Activated CD8-positive, alpha-beta memory T cell treated with anti-CD3 and anti-CD28 coated beads for 24 hours (primary cell): ENCODE data around the gene GPC3.
A peak's percentile ranks its signal among the peaks of the same experiment; 100 is the strongest.
"Not testable (repeated sequence)": the region's sequence is repeated elsewhere in the genome, so short reads cannot be mapped to it uniquely, and the experiment has no call there.

Experiments used
- DNase-seq: peaks from one replicate; pipeline ENCODE4 v3.0.0-alpha.2; 2020

Gene GPC3

GRCh38 chrX:133923113-133923512 is 62.3 kb downstream of the GPC3 start:
- no peak for DNase-seq

GRCh38 chrX:133922390-133922771 is 63.0 kb downstream of the GPC3 start:
- DNase-seq, result no peak

DNA sequence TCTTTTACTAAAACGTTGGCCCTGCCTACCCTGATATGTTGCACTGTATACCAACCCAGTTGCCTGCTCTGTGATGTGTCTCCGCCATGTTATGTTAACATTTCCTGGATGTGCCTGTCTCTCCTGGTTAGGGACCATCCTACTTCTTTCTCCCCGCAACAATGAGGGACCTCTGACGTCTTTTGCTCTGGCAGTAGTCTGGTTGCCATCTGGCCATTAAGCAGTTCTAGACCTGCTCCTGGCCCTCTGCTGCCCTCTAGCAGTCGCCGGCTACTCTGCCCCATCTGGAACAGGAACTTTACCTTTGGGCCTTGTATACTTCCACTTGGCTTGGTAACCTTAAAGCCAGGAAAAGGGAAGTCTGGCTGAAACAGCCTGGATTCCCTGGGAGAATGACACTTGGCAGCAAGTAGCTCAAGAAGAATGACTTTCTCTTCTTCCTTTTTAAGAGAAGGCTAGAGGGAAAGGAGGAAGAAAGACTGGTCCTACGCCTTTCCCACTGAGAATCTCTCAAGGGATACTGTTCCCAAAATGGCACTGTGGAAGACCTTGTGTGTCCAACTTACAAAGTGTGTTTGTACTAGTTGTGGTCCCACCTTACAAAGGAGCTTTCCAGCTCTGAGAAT is 63.5 kb downstream of the GPC3 start:
- DNase-seq, result peak; percentile 64

DNA sequence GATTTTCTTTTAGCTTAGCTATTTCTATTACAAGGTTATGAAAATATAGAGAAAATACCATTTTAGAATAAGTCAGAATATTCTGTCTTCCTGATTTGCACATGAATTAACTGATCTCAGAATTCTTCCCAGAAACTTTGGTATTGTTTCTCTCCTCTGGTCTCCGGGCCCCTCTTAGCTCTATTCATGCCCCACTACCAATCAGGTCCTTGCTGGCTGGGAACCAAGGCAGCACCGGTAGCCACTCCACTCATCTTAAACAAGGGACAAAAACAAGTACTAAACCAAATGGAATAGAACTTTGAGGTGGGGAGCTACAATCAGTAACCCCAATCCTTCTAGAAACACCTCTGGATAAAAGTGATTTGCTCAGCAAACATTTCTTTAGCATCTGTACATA is 64.3 kb downstream of the GPC3 start:
- DNase-seq, result no peak

DNA sequence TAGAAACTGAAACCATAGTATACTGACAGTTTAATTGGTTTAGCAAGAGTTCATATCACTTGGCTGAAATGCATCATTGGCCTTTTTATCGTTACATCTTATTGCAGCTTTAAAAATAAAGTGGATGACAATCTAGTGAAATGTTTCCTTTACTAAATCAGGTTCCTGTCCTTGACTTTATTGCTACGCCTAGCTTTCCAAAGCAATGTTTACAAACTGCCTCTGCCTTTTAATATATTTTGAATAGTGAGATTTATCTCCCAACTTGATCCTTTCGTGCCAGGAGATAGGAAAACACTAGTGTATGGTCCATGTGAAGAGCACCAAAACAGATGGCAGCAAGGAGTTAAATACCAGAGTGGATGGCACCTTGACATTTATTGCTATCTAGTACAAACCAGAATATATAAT is 67.0 kb downstream of the GPC3 start:
- no peak for DNase-seq

DNA sequence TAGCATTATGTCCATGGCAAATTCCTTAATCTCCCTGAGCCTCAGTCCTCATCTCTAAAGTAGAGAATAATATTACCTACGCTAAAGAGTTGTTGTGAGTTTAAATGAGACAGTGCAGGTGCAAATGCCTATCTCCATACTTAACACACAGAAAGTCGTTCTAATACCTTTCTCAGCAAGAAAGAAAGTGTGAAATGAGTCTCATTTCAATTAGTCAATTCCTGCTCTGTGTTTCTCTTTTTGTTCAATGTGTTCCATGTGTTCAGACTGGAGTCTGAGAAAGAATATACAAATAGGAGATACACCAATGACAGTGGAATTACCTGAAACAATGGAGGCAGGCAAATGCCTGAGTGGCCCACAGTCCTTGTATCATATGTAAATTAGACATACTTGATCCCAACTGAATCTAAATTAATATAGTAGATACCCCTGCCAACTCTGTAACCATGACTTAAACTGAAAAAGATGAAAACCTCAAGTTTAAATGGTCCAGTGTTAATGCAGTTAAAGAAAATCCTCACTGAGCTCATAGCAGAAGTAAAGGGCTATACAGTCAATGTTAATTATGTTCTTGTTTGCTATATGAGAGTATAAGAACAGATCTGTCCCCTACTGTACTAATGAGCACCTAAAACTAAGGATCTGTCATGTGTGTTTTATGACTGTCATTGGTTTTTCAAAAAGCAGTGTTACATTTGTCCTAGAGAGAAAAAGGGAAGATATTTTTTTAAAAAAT is 68.2 kb downstream of the GPC3 start:
- DNase-seq, result no peak

- no peak for DNase-seq
These were observed 71.6 kb downstream of the GPC3 start for GRCh38 chrX:133913658-133914388.

DNA sequence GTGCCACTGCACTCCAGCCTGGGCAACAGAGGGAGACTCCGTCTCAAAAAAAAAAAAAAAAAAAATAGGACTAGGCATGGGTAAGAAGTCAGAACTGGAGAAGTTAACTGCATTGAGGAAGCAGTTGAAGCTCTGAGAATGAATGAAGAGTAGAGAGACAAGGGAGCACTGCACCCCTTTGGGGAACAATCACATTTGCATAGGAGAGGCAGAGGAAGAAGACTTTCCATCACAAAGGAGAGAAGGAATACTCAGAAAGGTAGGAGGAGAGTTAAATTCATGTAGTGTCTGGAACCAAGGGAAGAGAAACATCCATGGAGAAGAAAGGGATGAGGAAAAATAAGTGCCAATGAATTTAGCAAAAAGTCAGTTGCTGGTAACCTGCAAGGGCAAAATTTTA is 72.4 kb downstream of the GPC3 start:
- no peak for DNase-seq

- no peak for DNase-seq
These were observed 73.4 kb downstream of the GPC3 start for GRCh38 chrX:133911825-133912495.

- no peak for DNase-seq
These were observed 74.9 kb downstream of the GPC3 start for GRCh38 chrX:133910539-133910938.

DNA sequence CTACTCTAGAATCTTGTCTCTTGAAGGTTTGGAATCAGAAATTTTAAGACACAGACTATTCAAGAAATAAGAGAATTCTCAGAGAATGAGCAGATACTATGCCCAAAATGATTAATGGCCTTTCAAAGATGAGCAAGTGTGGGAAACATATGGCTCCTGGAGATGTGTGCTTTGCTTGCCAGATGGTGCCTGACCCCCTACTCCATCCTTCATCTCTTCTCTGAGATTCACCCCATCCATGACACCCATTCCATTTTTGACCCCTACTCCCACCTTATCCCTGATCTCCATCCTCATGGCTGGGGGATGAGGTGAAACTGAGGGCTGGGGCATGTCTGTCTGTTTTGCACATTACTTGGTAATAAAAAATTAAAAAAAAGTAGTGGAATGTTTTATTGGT is 75.5 kb downstream of the GPC3 start:
- DNase-seq, result no peak

GRCh38 chrX:133908223-133908955 is 77.0 kb downstream of the GPC3 start:
- DNase-seq, result no peak

DNA sequence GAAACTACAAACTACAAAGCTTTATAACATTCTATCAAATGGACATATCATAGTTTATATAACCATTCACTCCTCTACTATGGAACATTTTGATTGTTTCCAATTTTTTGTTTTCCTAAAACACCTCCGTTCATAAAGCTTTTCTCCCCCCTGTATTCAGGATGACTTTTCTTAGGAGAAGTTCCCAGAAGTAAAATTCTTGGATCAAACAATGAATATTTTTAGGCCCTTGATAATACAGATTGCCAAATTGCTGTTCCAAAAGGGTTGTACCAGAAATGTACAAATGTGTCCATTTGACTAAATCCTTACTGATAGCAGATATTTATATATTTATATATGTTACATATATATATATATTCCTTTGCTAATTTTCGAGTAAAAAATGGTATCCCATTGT is 77.8 kb downstream of the GPC3 start:
- no peak for DNase-seq

- DNase-seq, result no peak
These were observed 80.1 kb downstream of the GPC3 start for GRCh38 chrX:133905305-133905704.

DNA sequence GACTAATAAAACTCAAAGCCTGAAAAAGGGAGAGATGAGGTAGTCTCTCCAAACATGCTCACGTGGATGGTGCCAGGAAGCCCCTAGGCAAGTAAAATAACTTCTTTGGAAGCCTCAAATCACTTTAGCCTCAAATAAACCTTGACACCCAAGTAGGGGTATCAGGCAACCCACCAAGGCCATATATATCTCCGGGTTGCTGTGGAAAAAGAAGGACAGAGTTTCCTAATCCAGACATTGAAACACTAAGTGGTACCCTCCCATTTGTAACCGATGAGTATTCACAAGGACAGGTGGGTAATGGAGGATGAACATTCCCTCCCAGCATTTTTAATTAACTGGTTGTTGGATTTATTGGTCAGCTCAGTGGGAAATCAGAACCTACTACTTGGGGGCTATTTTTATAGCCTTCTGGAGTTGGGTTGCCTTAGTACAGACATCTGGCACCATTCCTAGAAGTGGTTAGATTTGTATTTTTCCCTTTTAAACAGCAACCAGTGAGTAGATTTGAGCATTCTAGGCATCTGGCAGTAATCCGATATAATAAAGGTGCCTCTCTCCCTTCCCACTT is 87.7 kb downstream of the GPC3 start:
- DNase-seq, result no peak

- no peak for DNase-seq
These were observed 93.1 kb downstream of the GPC3 start for GRCh38 chrX:133892337-133892736.

DNA sequence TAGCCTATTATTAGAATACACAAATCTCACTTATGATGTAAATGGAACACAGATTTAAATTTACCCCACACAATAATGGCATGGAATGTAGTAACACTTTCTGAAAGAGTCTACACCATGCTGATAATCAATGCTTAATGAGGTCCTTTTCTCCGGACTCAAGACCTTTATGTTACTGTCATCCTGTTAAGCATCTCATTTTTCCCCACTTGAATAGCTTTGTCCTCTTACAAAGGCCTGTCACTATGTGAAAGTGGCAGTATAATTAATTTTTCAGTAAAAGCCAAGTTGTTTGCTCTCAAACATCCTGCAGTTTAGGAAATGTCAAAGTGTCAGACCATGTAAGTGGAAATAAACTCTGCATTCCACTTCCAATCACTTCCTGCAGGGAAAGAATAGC is 96.4 kb downstream of the GPC3 start:
- DNase-seq, result no peak

GRCh38 chrX:133888084-133888483 is 97.3 kb downstream of the GPC3 start:
- DNase-seq, result not testable (repeated sequence)

DNA sequence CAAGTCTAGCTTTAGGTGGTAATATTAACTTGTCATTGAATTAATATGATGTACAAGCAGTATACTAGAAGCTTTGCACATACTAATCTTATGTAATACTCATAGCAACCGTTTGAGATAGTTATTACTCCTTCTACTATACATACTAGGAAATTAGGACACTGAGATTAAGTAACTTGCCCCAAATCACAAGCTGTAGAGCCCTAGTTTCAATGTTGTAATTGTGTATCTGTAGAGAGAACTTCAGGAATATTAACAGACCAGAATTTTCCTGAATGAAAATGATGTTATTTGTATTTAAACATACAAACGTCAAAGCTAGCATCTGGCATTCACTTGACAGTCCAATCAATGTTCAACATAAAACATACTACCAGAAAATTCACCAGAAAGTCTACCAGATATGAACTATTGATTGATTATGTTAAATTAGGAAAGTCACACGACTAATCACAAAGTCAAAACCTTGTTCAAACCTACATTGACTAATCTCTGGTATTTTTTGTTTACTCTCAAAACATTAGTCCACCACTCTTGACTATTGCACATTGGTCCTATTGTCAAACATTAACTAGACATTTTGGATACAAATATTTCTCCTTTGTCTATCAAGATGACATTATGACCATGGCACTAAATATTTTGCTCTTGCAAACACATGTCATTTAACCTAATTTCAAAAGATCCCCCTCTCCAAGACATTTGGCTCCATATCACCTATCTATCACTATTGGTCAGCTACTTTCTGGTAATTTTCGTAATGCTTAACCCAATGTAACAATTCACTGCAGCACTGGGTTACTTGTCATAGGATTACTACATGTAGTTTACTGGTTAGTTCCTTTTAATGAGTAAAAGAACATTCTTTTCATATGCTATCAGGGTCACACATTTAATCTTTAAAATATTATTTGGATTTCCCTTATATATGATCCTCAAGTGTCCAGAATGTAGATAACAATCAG is 100.7 kb downstream of the GPC3 start:
- DNase-seq, result no peak

GRCh38 chrX:133881893-133882292 is 103.5 kb downstream of the GPC3 start:
- no peak for DNase-seq

GRCh38 chrX:133881007-133881406 is 104.4 kb downstream of the GPC3 start:
- no peak for DNase-seq
